Stimulated activated naive B cell treated with anti-CD40 and anti-IgM and Interleukin-4, amounts not matched to agents 10 μg/mL and 1 μg/mL and 100 μg/mL, for 72 hours (primary cell): Measurements from ENCODE around the gene ASL.
"Not testable (repeated sequence)": the region's sequence is repeated elsewhere in the genome, so short reads cannot be mapped to it uniquely, and the experiment has no call there.

Experiments used
- ATAC-seq, 2 donors: fragments of 150-1000 bp; cut with Tn5 transposase; replicated peaks; 2 replicates each; pipeline ENCODE4 v1.10.0; 2021; ENCODE audit warnings: moderate library complexity in 1 of 2
- DNase-seq: peaks from one replicate; pipeline ENCODE4 v3.0.0; 2021
- H3K27ac Mint-ChIP-seq: one replicate; pipeline ENCODE4 v1.8.0; 2022; ENCODE audit warnings: mild to moderate bottlenecking, mixed read lengths
- H3K27me3 Mint-ChIP-seq, 2 donors: one replicate each; pipeline ENCODE4 v1.8.0; 2022; ENCODE audit warnings: mixed read lengths in 2 of 2
- H3K36me3 Mint-ChIP-seq, 2 donors: one replicate each; pipeline ENCODE4 v1.8.0; 2022; ENCODE audit warnings: mixed read lengths in 2 of 2, mild to moderate bottlenecking in 1 of 2
- H3K4me1 Mint-ChIP-seq, 2 donors: one replicate each; pipeline ENCODE4 v1.8.0; 2022; ENCODE audit warnings: mixed read lengths in 2 of 2, mild to moderate bottlenecking in 1 of 2
- H3K4me3 Mint-ChIP-seq, 2 donors: one replicate each; pipeline ENCODE4 v1.8.0; 2022; ENCODE audit warnings: mild to moderate bottlenecking in 2 of 2, mixed read lengths in 2 of 2, moderate library complexity in 1 of 2
- H3K9me3 Mint-ChIP-seq, 2 donors: one replicate each; pipeline ENCODE4 v1.8.0; 2022; ENCODE audit warnings: mixed read lengths in 2 of 2, mild to moderate bottlenecking in 1 of 2

The ASL gene

GRCh38 chr7:66123175-66123528 lies 47.5 kb downstream of the ASL start:
- Mint-ChIP-seq H3K36me3 (peaks cover 15 to 17% of the 10 kb centered on the region in 2 donors), H3K27me3 (no peaks in the 10 kb centered on the region)
- no peak for DNase-seq

GRCh38 chr7:66124569-66124861 lies 48.9 kb downstream of the ASL start:
- H3K4me1 Mint-ChIP-seq: peaks cover 15 to 45% of the 10 kb centered on the region in 2 donors
- H3K27ac Mint-ChIP-seq, DNase-seq, H3K4me3 Mint-ChIP-seq, H3K9me3 Mint-ChIP-seq, ATAC-seq, H3K27me3 Mint-ChIP-seq: not testable (repeated sequence)
- H3K36me3 Mint-ChIP-seq: peaks cover 8 to 13% of the 10 kb centered on the region in 2 donors

More at GRCh38 chr7:66123175-66123528, 47.5 kb downstream of the ASL start:
- peaks cover 20 to 44% of the 10 kb centered on the region in 2 donors for H3K4me1 Mint-ChIP-seq
- H3K27ac Mint-ChIP-seq: no peak overlapping the region
- H3K9me3 Mint-ChIP-seq: no peaks in the 10 kb centered on the region
- no peak for ATAC-seq
- H3K4me3 Mint-ChIP-seq: no peak overlapping the region

GRCh38 chr7:66125052-66125694 lies 49.6 kb downstream of the ASL start:
- no peaks in the 10 kb centered on the region for H3K27me3 Mint-ChIP-seq
- ATAC-seq: no peak
- peaks cover 17 to 47% of the 10 kb centered on the region in 2 donors for H3K4me1 Mint-ChIP-seq
- no peak for DNase-seq
- H3K36me3 Mint-ChIP-seq: peaks cover 8 to 14% of the 10 kb centered on the region in 2 donors
- H3K9me3 Mint-ChIP-seq: no peaks in the 10 kb centered on the region
- H3K27ac Mint-ChIP-seq: no peak overlapping the region
- H3K4me3 Mint-ChIP-seq: no peak overlapping the region

GRCh38 chr7:66125781-66126352 lies 50.2 kb downstream of the ASL start:
- not testable (repeated sequence) for H3K9me3 Mint-ChIP-seq, ATAC-seq, H3K27me3 Mint-ChIP-seq, DNase-seq, H3K4me3 Mint-ChIP-seq, H3K27ac Mint-ChIP-seq
- H3K4me1 Mint-ChIP-seq: peaks cover 17 to 47% of the 10 kb centered on the region in 2 donors
- peaks cover 8 to 18% of the 10 kb centered on the region in 2 donors for H3K36me3 Mint-ChIP-seq

- H3K27ac Mint-ChIP-seq, H3K27me3 Mint-ChIP-seq, H3K4me3 Mint-ChIP-seq, ATAC-seq, DNase-seq, H3K9me3 Mint-ChIP-seq: not testable (repeated sequence)
- Mint-ChIP-seq H3K36me3 (peaks cover 6 to 20% of the 10 kb centered on the region in 2 donors), H3K4me1 (peaks cover 17 to 47% of the 10 kb centered on the region in 2 donors)
Observed at GRCh38 chr7:66127172-66127571, 51.6 kb downstream of the ASL start.

GRCh38 chr7:66138994-66139752 lies 63.6 kb downstream of the ASL start:
- Mint-ChIP-seq H3K27me3 (no peaks in the 10 kb centered on the region), H3K27ac (no peak overlapping the region), H3K36me3 (peaks cover 53 to 66% of the 10 kb centered on the region in 2 donors), H3K9me3 (no peaks in the 10 kb centered on the region), H3K4me3 (no peak overlapping the region), H3K4me1 (peaks cover 1 to 6% of the 10 kb centered on the region in 2 donors)
- no peak for DNase-seq
- ATAC-seq: no peak

- ATAC-seq: no peak
- no peak overlapping the region for H3K4me3 Mint-ChIP-seq
- peaks cover 4 to 6% of the 10 kb centered on the region in 2 donors for H3K4me1 Mint-ChIP-seq
- H3K27ac Mint-ChIP-seq: no peak overlapping the region
- H3K9me3 Mint-ChIP-seq: no peaks in the 10 kb centered on the region
- DNase-seq: no peak
- no peaks in the 10 kb centered on the region for H3K27me3 Mint-ChIP-seq
- peaks cover 63 to 67% of the 10 kb centered on the region in 2 donors for H3K36me3 Mint-ChIP-seq
Observed at GRCh38 chr7:66140924-66141323, 65.3 kb downstream of the ASL start.

GRCh38 chr7:66142334-66142733 lies 66.7 kb downstream of the ASL start:
- H3K27ac Mint-ChIP-seq: no peak overlapping the region
- DNase-seq: no peak
- peaks cover 65 to 73% of the 10 kb centered on the region in 2 donors for H3K36me3 Mint-ChIP-seq
- H3K27me3 Mint-ChIP-seq: no peaks in the 10 kb centered on the region
- H3K4me3 Mint-ChIP-seq: no peak overlapping the region
- no peaks in the 10 kb centered on the region for H3K9me3 Mint-ChIP-seq
- no peak for ATAC-seq
- peaks cover 5 to 6% of the 10 kb centered on the region in 2 donors for H3K4me1 Mint-ChIP-seq

GRCh38 chr7:66142996-66143395 lies 67.4 kb downstream of the ASL start:
- Mint-ChIP-seq H3K9me3 (no peaks in the 10 kb centered on the region), H3K27ac (no peak overlapping the region), H3K4me3 (no peak overlapping the region), H3K27me3 (no peaks in the 10 kb centered on the region), H3K36me3 (peaks cover 61 to 69% of the 10 kb centered on the region in 2 donors), H3K4me1 (peaks cover 5 to 6% of the 10 kb centered on the region in 2 donors)
- ATAC-seq: no peak
- DNase-seq: no peak
